ENCODE measurements around the gene GPI. TPM values are rescaled to one million over a fixed set of nuclear protein-coding genes. Genes with fewer than 3 reads are reported as not detected.

GPI gene
- total and polyA plus RNA-seq, 2 of the 8 experiments (the other 6 are each of a cell fraction or from before 2014, with no cell fraction given), result 171 to 360 TPM

GRCh38 chr19:34324320-34324719, 40.7 kb upstream of the GPI start:
- H3K9me3 ChIP-seq (ENCODE audit: insufficient read depth in 2 of 2, low read depth in 1 of 2, low read length in 1 of 2), result no peaks in the 10 kb centered on the region
- no peak overlapping the region for H4K5ac ChIP-seq (ENCODE audit: insufficient read length, low read depth, low read length)
- WGBS, 2 experiments (ENCODE audit: extremely low coverage in 1 of 2, insufficient coverage in 1 of 2, insufficient read length in 1 of 2, insufficient replicate concordance in 2 of 2, low coverage in 1 of 2, low lambda C conversion rate in 2 of 2, missing lambda C conversion rate in 1 of 2), result 98% methylated on average over 3 of the region's 3 CpGs; no CpG with 5 or more reads in 1 of the 2 experiments
- FAIRE-seq (no peak), DNase-seq (ENCODE audit: low read depth in 1 of 2, low spot score in 2 of 2) (no peak)
- H3K4me3 ChIP-seq (ENCODE audit: extremely low read depth in 1 of 4, insufficient read depth in 2 of 4, low read depth in 3 of 4, low read length in 4 of 4), result no peak overlapping the region
- no peak overlapping the region for H3K27ac ChIP-seq (ENCODE audit: low read depth, low read length)
- H3K79me2 ChIP-seq (ENCODE audit: control insufficient read depth in 1 of 2, insufficient read depth in 2 of 2, low read length in 2 of 2), result no peaks in the 10 kb centered on the region
- H4K8ac ChIP-seq (ENCODE audit: extremely low read depth, insufficient read depth, low read length), result no peak overlapping the region
- H3K36me3 ChIP-seq (ENCODE audit: control insufficient read depth in 2 of 4, insufficient read depth in 4 of 4, low read length in 3 of 4), result peaks cover 2 to 13% (median 3%) of the 10 kb centered on the region in 4 experiments; a peak in 4 of 8 replicates
- no peaks in the 10 kb centered on the region for H4K20me1 ChIP-seq (replicated peaks in 1 of 2; ENCODE audit: control insufficient read depth in 1 of 2, insufficient read depth in 2 of 2, low read length in 2 of 2)
- peaks cover 0 to 9% (median 6%) of the 10 kb centered on the region in 4 experiments; a peak in 6 of 7 replicates for H3K4me1 ChIP-seq (replicated peaks in 1 of 4; ENCODE audit: control insufficient read depth in 3 of 4, insufficient read depth in 4 of 4, low read length in 3 of 4)
- no peak overlapping the region for H3K18ac ChIP-seq (ENCODE audit: extremely low read depth, low read length)
- no peaks in the 10 kb centered on the region for H3K23me2 ChIP-seq (ENCODE audit: low read depth, low read length)
- H2BK12ac ChIP-seq (ENCODE audit: low read depth, low read length), result no peak overlapping the region
- ChIA-PET POLR2A (ENCODE audit: partially characterized antibody) (interaction anchor here (0.7 to 1.2 kb wide), 2 partner anchors 59 to 88 kb away, joined by 3 read pairs; no protein-coding TSS in a partner anchor), CTCF (ENCODE audit: partially characterized antibody) (interaction anchor here (1.5 kb wide), 1 partner anchor 12 kb away, joined by 6 read pairs; no protein-coding TSS in a partner anchor)
- no peaks in the 10 kb centered on the region for H3K27me3 ChIP-seq (replicated peaks in 1 of 4; ENCODE audit: control insufficient read depth in 3 of 4, extremely low read depth in 1 of 4, insufficient read depth in 3 of 4, low read length in 3 of 4)
- H2BK20ac ChIP-seq (ENCODE audit: low read length), result no peak overlapping the region
- 0 out of 2 replicates have a peak, but pooled peaks cover 2% of the 10 kb centered on the region for H3K79me1 ChIP-seq (ENCODE audit: low read depth, low read length)
- no peak overlapping the region for H2BK5ac ChIP-seq (ENCODE audit: low read depth, low read length)
- no peak overlapping the region for H2BK120ac ChIP-seq (replicated peaks; ENCODE audit: low read depth, low read length)
- H3K23ac ChIP-seq (ENCODE audit: insufficient read length), result no peak overlapping the region
- no peak overlapping the region for H2AK5ac ChIP-seq (ENCODE audit: low read depth, low read length)
- H2AFZ ChIP-seq (ENCODE audit: low read length), result no peak overlapping the region
- no peak overlapping the region for H3K9ac ChIP-seq (replicated peaks in 1 of 4; ENCODE audit: extremely low read depth in 1 of 4, low read depth in 3 of 4, low read length in 3 of 4)
- no peak overlapping the region for H3K4ac ChIP-seq (replicated peaks; ENCODE audit: insufficient read length, low read depth, low read length)
- H2BK15ac ChIP-seq (ENCODE audit: low read length), result no peak overlapping the region
- H3K56ac ChIP-seq (replicated peaks; ENCODE audit: insufficient read length, low read depth, low read length), result no peak overlapping the region
- no peak overlapping the region for H4K91ac ChIP-seq (replicated peaks; ENCODE audit: insufficient read length, low read length)
- H3K4me2 ChIP-seq (ENCODE audit: insufficient read depth in 1 of 2, low read depth in 2 of 2, low read length in 2 of 2), result no peak overlapping the region
- no peak overlapping the region for H3K14ac ChIP-seq (ENCODE audit: insufficient read length)
- no peak for TF ChIP-seq NRF1 (IDR thresholded peaks at IDR 0.05; ENCODE audit: low read depth, low read length)
- TF ChIP-seq GABPA (IDR thresholded peaks at IDR 0.05; ENCODE audit: borderline replicate concordance, insufficient read depth, low read length), result no peak
- TF ChIP-seq TEAD4 (IDR thresholded peaks at IDR 0.05; ENCODE audit: low read depth, low read length), result no peak
- no peak for TF ChIP-seq SUZ12 (IDR thresholded peaks at IDR 0.05; ENCODE audit: low read length)
- no peak for TF ChIP-seq KDM4A (IDR thresholded peaks at IDR 0.05; ENCODE audit: low read depth, low read length, severe bottlenecking)
- no peak for TF ChIP-seq SIX5 (IDR thresholded peaks at IDR 0.05; ENCODE audit: low read depth, low read length)
- TF ChIP-seq HDAC2 (IDR thresholded peaks at IDR 0.05; ENCODE audit: borderline replicate concordance in 1 of 2, low read depth in 2 of 2, low read length in 2 of 2), result no peak
- no peak for TF ChIP-seq BCL11A (IDR thresholded peaks at IDR 0.05; ENCODE audit: low read depth in 2 of 2, low read length in 2 of 2)
- no peak for TF ChIP-seq EZH2 (IDR thresholded peaks at IDR 0.05; ENCODE audit: low read depth, low read length, severe bottlenecking)
- no peak for TF ChIP-seq RNF2 (IDR thresholded peaks at IDR 0.05; ENCODE audit: borderline replicate concordance, low read depth, low read length, missing control alignments, poor library complexity, severe bottlenecking)
- TF ChIP-seq NANOG (IDR thresholded peaks at IDR 0.05; ENCODE audit: insufficient read depth, low read depth, low read length, poor library complexity, severe bottlenecking), result no peak
- TF ChIP-seq MAX (IDR thresholded peaks at IDR 0.05), result no peak
- no peak for TF ChIP-seq RFX5 (IDR thresholded peaks at IDR 0.05; ENCODE audit: borderline replicate concordance, low read depth, low read length)
